ENCODE measurements around the gene INSL3.
A peak's percentile ranks its signal among the peaks of the same experiment; 100 is the strongest.

INSL3 gene

DNA sequence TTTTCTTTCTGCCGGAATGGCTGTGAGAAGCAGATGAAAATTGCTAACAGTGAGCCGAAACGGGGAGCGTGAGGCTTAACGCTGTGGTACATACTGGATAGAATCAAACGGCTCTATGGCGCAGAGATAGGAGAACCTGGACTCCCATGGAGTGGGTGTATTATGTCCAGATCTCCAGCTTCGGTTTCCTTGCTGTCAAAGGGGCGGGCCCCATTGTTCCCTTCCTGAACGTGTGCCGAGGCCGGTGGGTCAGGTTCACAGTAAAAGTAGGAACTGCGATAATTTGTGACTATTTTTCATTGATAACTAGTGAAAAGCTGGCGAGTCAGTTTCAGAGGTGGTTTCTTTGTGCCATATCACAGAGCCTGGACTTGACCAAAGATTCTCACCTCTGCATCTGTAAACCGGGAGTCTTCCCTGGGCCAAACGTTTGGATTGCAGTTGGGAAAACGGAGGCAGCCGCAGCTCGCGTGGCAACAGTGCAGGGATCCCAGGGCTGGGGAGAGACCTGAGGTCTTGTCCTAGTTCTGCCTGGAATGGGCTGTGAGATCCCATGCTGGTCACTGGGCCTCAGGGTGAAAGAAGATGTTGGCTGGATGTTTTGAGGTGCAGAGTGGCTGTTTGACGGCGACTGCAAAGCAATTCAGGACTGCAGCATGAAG, 39.1 kb upstream of the INSL3 start:
- H3K4me3 ChIP-seq (ENCODE audit: insufficient read depth in 1 of 2, low read depth in 1 of 2, low read length in 2 of 2) = peak overlapping the region; percentile 83 to 100
- H3K4ac ChIP-seq (ENCODE audit: low read depth in 1 of 2, low read length in 2 of 2) = peak overlapping the region; percentile 57 to 92
- peak overlapping the region; percentile 99 for H3K9ac ChIP-seq (ENCODE audit: low read length)
- no peak for DNase-seq
- peak overlapping the region; percentile 68 to 89 for H3K18ac ChIP-seq (ENCODE audit: low read depth in 1 of 2, low read length in 2 of 2)
- H3K79me1 ChIP-seq (replicated peaks; ENCODE audit: low read length, poor library complexity, severe bottlenecking) = no peaks in the 10 kb centered on the region
- under 1% methylated on average over 21 of the region's 22 CpGs for WGBS
- H2AK5ac ChIP-seq (ENCODE audit: low read length, severe bottlenecking) = peak overlapping the region; percentile 72
- no peaks in the 10 kb centered on the region for H3K9me3 ChIP-seq (ENCODE audit: control insufficient read depth, low read length)
- no peak overlapping the region for H2BK12ac ChIP-seq (ENCODE audit: low read length in 2 of 2)
- H2BK120ac ChIP-seq (ENCODE audit: low read depth, low read length) = no peak overlapping the region
- H3K23ac ChIP-seq (ENCODE audit: low read length in 2 of 2) = peak overlapping the region in 1 of 2 experiments; percentile 71
- peak overlapping the region; percentile 35 for H4K8ac ChIP-seq (ENCODE audit: low read length)
- H3K27me3 ChIP-seq (ENCODE audit: control insufficient read depth in 1 of 2, insufficient read depth in 1 of 2, low read length in 2 of 2) = no peaks in the 10 kb centered on the region
- H3K14ac ChIP-seq (ENCODE audit: low read length in 2 of 2) = no peak overlapping the region
- peak overlapping the region; percentile 86 for H2BK5ac ChIP-seq (ENCODE audit: low read depth, low read length, poor library complexity, severe bottlenecking)
- peaks cover 40 to 47% of the 10 kb centered on the region in 2 experiments for H3K36me3 ChIP-seq (ENCODE audit: control insufficient read depth in 1 of 2, insufficient read depth in 2 of 2, low read depth in 1 of 2, low read length in 2 of 2)
- peak overlapping the region; percentile 30 for H3K27ac ChIP-seq (ENCODE audit: low read length, poor library complexity, severe bottlenecking)
- H2BK15ac ChIP-seq (ENCODE audit: low read depth, poor library complexity, severe bottlenecking) = no peak overlapping the region
- H3K4me2 ChIP-seq (ENCODE audit: low read length, poor library complexity, severe bottlenecking) = peak overlapping the region; percentile 80
- peaks cover 25% of the 10 kb centered on the region for H3K4me1 ChIP-seq (ENCODE audit: control insufficient read depth, insufficient read depth, low read depth, low read length)
- H4K91ac ChIP-seq (ENCODE audit: low read length) = peak overlapping the region; percentile 46
- no peak overlapping the region for H2AFZ ChIP-seq (ENCODE audit: low read depth, low read length)

DNA sequence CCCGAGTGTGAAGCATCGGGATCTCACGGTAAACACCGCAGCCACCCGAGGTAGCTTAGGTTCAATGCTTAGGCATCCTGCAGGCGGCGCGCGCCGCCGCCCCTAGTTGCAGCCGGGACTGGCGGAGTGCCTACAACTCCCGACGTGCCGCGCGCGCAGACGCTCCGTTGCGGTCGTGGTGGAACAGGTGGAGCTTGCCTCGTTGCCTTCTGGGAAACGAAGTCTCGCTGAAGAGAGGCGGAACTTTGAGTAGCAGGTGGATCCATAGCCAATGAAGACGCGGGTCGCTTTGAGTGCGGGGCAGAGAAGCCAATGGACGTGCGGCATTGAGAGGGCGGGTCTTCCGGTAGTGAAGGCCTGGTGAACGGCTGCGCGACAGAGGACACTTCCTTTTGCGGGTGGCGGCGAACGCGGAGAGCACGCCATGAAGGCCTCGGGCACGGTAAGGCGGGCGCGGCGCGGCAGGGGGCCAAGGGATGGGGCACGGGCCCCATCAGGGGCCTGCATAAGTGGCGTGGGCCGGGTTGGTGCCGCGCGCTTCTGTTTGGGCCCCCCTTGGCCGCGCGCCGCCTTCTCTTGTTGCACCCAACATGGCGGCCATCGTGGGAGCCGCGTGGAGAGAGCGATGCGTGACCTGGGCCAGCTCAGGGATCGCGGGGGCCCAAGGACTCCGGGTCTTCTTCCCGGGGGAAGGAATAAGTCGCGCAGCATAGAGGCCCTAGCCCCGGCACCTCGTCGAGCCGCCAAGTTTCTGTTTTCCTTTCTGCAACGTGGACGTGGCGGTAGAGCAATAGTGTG, 38.4 kb upstream of the INSL3 start, which contains the start of gene RPL18A:
TSS of gene RPL18A (plus strand) at position 378 of the 798 bp plus-strand sequence. CDS start at position 425, 47 bp downstream.
- peak within 1 kb of the TSS; percentile 68 to 89 for H3K18ac ChIP-seq (ENCODE audit: low read depth in 1 of 2, low read length in 2 of 2)
- peaks cover 34 to 40% of the 10 kb centered on the region in 2 experiments for H3K36me3 ChIP-seq (ENCODE audit: control insufficient read depth in 1 of 2, insufficient read depth in 2 of 2, low read depth in 1 of 2, low read length in 2 of 2)
- peak within 1 kb of the TSS; percentile 99 for H3K9ac ChIP-seq (ENCODE audit: low read length)

DNA sequence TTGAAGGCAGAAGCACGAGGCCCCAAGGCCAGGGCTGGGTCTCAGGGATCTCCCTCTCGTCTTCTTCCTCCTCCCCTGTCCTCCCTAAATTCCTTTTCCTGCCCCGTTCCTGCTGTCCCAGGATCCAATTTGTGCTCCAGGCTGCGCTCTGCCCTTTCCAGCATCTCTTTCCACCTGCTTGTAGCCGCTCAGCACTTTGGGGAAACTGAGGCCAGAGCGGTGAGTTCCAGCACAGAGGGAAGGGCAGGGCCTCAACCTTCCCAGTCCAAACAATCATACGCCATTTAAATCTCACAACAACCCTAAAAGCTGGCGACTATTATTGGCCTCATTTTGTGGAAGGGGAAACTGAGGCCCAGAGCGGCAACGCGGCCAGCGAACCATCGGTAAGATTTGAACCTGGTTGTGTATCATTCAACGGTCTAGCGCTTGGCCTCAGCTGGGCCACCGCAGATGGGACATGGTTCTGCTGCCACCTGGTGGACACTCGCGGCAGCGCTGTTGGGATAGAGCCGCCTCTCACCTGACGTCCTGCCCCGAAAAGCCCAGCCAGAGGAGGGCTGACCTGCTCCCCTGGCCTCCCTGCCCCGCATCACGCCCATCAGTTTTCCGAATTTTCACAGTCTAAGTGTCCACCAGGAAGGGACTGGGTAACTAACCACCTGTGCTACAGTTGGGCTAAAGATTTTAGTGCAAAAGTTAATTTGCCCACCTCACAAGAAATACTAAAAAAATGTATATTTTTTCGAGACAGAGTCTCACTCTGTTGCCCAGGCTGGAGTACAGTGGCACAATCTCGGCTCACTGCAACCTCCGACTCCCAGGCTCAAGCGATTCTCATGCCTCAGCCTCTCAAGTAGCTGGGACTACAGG, 34.2 kb upstream of the INSL3 start:
- H3K23ac ChIP-seq (ENCODE audit: low read length in 2 of 2) = no peak overlapping the region
- H3K27ac ChIP-seq (ENCODE audit: low read length, poor library complexity, severe bottlenecking) = no peak overlapping the region
- peak overlapping the region in 1 of 2 experiments; percentile 60 for H2BK12ac ChIP-seq (ENCODE audit: low read length in 2 of 2)
- no peak overlapping the region for H2AK5ac ChIP-seq (ENCODE audit: low read length, severe bottlenecking)
- H3K4me3 ChIP-seq (ENCODE audit: insufficient read depth in 1 of 2, low read depth in 1 of 2, low read length in 2 of 2) = no peak overlapping the region
- no peak overlapping the region for H2BK5ac ChIP-seq (ENCODE audit: low read depth, low read length, poor library complexity, severe bottlenecking)
- H3K14ac ChIP-seq (ENCODE audit: low read length in 2 of 2) = peak overlapping the region in 1 of 2 experiments; percentile 35
- H3K36me3 ChIP-seq (ENCODE audit: control insufficient read depth in 1 of 2, insufficient read depth in 2 of 2, low read depth in 1 of 2, low read length in 2 of 2) = no peaks in the 10 kb centered on the region
- no peak overlapping the region for H2BK120ac ChIP-seq (ENCODE audit: low read depth, low read length)
- no peak overlapping the region for H3K4me2 ChIP-seq (ENCODE audit: low read length, poor library complexity, severe bottlenecking)
- no peak overlapping the region for H4K91ac ChIP-seq (ENCODE audit: low read length)
- no peaks in the 10 kb centered on the region for H3K9me3 ChIP-seq (ENCODE audit: control insufficient read depth, low read length)
- H2BK15ac ChIP-seq (ENCODE audit: low read depth, poor library complexity, severe bottlenecking) = no peak overlapping the region
- H3K79me1 ChIP-seq (replicated peaks; ENCODE audit: low read length, poor library complexity, severe bottlenecking) = no peaks in the 10 kb centered on the region
- peaks cover 0 to 2% of the 10 kb centered on the region in 2 experiments for H3K27me3 ChIP-seq (ENCODE audit: control insufficient read depth in 1 of 2, insufficient read depth in 1 of 2, low read length in 2 of 2)
- H3K9ac ChIP-seq (ENCODE audit: low read length) = no peak overlapping the region
- H3K4ac ChIP-seq (ENCODE audit: low read depth in 1 of 2, low read length in 2 of 2) = no peak overlapping the region
- no peaks in the 10 kb centered on the region for H3K4me1 ChIP-seq (ENCODE audit: control insufficient read depth, insufficient read depth, low read depth, low read length)
- H3K18ac ChIP-seq (ENCODE audit: low read depth in 1 of 2, low read length in 2 of 2) = no peak overlapping the region
- DNase-seq = peak; percentile 66
- 14% methylated on average over 29 of the region's 29 CpGs for WGBS
- H4K8ac ChIP-seq (ENCODE audit: low read length) = peak overlapping the region; percentile 65
- no peak overlapping the region for H2AFZ ChIP-seq (ENCODE audit: low read depth, low read length)

More for the DNA sequence above, 38.4 kb upstream of the INSL3 start, which contains the start of gene RPL18A:
- Histone ChIP-seq H2AK5ac (ENCODE audit: low read length, severe bottlenecking) (peak within 1 kb of the TSS; percentile 72), H3K4me1 (ENCODE audit: control insufficient read depth, insufficient read depth, low read depth, low read length) (peaks cover 25% of the 10 kb centered on the region), H3K14ac (ENCODE audit: low read length in 2 of 2) (no peak within 1 kb of the TSS), H2BK15ac (ENCODE audit: low read depth, poor library complexity, severe bottlenecking) (no peak within 1 kb of the TSS), H3K4ac (ENCODE audit: low read depth in 1 of 2, low read length in 2 of 2) (peak within 1 kb of the TSS; percentile 57 to 92), H3K79me1 (replicated peaks; ENCODE audit: low read length, poor library complexity, severe bottlenecking) (no peaks in the 10 kb centered on the region), H4K91ac (ENCODE audit: low read length) (peak within 1 kb of the TSS; percentile 46), H3K23ac (ENCODE audit: low read length in 2 of 2) (peak within 1 kb of the TSS in 1 of 2 experiments; percentile 71), H3K9me3 (ENCODE audit: control insufficient read depth, low read length) (no peaks in the 10 kb centered on the region), H2BK5ac (ENCODE audit: low read depth, low read length, poor library complexity, severe bottlenecking) (peak within 1 kb of the TSS; percentile 86), H2BK120ac (ENCODE audit: low read depth, low read length) (no peak within 1 kb of the TSS), H3K4me3 (ENCODE audit: insufficient read depth in 1 of 2, low read depth in 1 of 2, low read length in 2 of 2) (peak within 1 kb of the TSS; percentile 83 to 100), H3K27ac (ENCODE audit: low read length, poor library complexity, severe bottlenecking) (peak within 1 kb of the TSS; percentile 30), H4K8ac (ENCODE audit: low read length) (peak within 1 kb of the TSS; percentile 56), H2AFZ (ENCODE audit: low read depth, low read length) (peak within 1 kb of the TSS; percentile 69), H3K27me3 (ENCODE audit: control insufficient read depth in 1 of 2, insufficient read depth in 1 of 2, low read length in 2 of 2) (no peaks in the 10 kb centered on the region), H2BK12ac (ENCODE audit: low read length in 2 of 2) (no peak within 1 kb of the TSS), H3K4me2 (ENCODE audit: low read length, poor library complexity, severe bottlenecking) (peak within 1 kb of the TSS; percentile 80)
- DNase-seq = peak; percentile 100
- WGBS = under 1% methylated on average over 80 of the region's 80 CpGs
